ENCODE data around the gene TMEM44.

TMEM44 gene

DNA sequence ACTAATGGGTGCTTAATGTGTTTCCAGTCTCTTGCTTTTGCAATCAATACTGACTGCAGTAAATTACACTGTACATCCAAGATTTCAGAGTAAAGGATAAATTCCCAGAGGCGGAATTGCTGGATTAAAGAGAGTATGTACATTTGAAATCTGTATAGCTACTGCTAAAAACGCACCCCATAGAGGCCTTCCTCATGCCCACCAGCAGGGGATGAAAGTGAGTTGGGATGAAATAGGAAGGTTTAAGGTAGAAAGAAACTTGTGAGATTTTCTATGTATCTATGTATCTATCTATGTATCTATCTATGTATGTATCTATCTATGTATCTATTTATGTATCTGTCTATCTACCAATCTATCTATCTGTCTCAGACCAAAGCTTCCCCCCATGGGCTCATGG is 28.4 kb downstream of the TMEM44 start:
- no peak overlapping the region for H2AFZ ChIP-seq (ENCODE audit: low read depth, low read length, severe bottlenecking)
- H3K4me2 ChIP-seq (ENCODE audit: low read depth, low read length, poor library complexity, severe bottlenecking) = no peak overlapping the region
- H3K4me3 ChIP-seq (ENCODE audit: insufficient read depth, low read length, poor library complexity, severe bottlenecking) = no peak overlapping the region
- no peaks in the 10 kb centered on the region for H3K9me2 ChIP-seq (replicated peaks; ENCODE audit: insufficient read depth, low read length)
- H3K9me3 ChIP-seq (ENCODE audit: insufficient read depth, low read length) = no peaks in the 10 kb centered on the region
- H3K27me3 ChIP-seq (ENCODE audit: low read length) = no peaks in the 10 kb centered on the region
- no peak overlapping the region for H3K9ac ChIP-seq (ENCODE audit: low read length)
- H3K36me3 ChIP-seq (ENCODE audit: low read length) = no peaks in the 10 kb centered on the region
- TF ChIP-seq EZH2phosphoT487 (conservative IDR thresholded peaks at IDR 0.05; ENCODE audit: low read length) = no peak
- TF ChIP-seq, protein P1, sequence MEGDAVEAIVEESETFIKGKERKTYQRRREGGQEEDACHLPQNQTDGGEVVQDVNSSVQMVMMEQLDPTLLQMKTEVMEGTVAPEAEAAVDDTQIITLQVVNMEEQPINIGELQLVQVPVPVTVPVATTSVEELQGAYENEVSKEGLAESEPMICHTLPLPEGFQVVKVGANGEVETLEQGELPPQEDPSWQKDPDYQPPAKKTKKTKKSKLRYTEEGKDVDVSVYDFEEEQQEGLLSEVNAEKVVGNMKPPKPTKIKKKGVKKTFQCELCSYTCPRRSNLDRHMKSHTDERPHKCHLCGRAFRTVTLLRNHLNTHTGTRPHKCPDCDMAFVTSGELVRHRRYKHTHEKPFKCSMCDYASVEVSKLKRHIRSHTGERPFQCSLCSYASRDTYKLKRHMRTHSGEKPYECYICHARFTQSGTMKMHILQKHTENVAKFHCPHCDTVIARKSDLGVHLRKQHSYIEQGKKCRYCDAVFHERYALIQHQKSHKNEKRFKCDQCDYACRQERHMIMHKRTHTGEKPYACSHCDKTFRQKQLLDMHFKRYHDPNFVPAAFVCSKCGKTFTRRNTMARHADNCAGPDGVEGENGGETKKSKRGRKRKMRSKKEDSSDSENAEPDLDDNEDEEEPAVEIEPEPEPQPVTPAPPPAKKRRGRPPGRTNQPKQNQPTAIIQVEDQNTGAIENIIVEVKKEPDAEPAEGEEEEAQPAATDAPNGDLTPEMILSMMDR (IDR thresholded peaks at IDR 0.05; ENCODE audit: insufficient read depth, low read length, poor library complexity, severe bottlenecking) = no peak
- no peaks in the 10 kb centered on the region for H3K79me2 ChIP-seq (ENCODE audit: insufficient read depth, low read length)
- H3K27ac ChIP-seq (ENCODE audit: low read depth, low read length) = no peak overlapping the region
- H3F3A ChIP-seq (ENCODE audit: insufficient read depth) = no peaks in the 10 kb centered on the region
- H4K20me1 ChIP-seq (ENCODE audit: low read depth, low read length) = no peaks in the 10 kb centered on the region

DNA sequence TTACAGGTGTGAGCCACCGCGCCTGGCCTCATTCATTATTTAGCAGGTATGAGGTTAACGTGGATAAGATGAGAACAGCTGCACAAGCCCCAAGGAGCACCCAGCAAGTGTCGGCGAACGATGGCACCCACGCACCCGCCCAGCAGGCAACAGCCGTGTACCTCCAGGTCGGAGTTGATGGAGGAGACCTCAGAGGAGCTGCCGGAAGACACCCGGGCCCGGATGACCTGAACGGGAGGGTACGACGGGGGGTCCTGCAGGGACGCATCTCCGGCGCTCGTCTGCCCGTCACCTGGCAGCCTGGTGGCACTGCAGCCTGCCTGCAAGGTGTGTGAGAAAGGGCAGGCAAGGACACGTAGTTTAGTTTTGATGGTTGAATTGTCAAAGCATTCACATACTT is 29.1 kb downstream of the TMEM44 start:
- Histone ChIP-seq H3K36me3 (ENCODE audit: low read length) (no peaks in the 10 kb centered on the region), H3K27me3 (ENCODE audit: low read length) (no peaks in the 10 kb centered on the region), H3K9me2 (replicated peaks; ENCODE audit: insufficient read depth, low read length) (no peaks in the 10 kb centered on the region), H3F3A (ENCODE audit: insufficient read depth) (no peaks in the 10 kb centered on the region), H4K20me1 (ENCODE audit: low read depth, low read length) (no peaks in the 10 kb centered on the region), H3K4me3 (ENCODE audit: insufficient read depth, low read length, poor library complexity, severe bottlenecking) (no peak overlapping the region), H3K4me2 (ENCODE audit: low read depth, low read length, poor library complexity, severe bottlenecking) (no peak overlapping the region), H3K27ac (ENCODE audit: low read depth, low read length) (no peak overlapping the region), H2AFZ (ENCODE audit: low read depth, low read length, severe bottlenecking) (no peak overlapping the region), H3K9ac (ENCODE audit: low read length) (no peak overlapping the region), H3K9me3 (ENCODE audit: insufficient read depth, low read length) (no peaks in the 10 kb centered on the region), H3K79me2 (ENCODE audit: insufficient read depth, low read length) (no peaks in the 10 kb centered on the region)
- no peak for TF ChIP-seq EZH2phosphoT487 (conservative IDR thresholded peaks at IDR 0.05; ENCODE audit: low read length)
- TF ChIP-seq, protein P1 (IDR thresholded peaks at IDR 0.05; ENCODE audit: insufficient read depth, low read length, poor library complexity, severe bottlenecking) = no peak

DNA sequence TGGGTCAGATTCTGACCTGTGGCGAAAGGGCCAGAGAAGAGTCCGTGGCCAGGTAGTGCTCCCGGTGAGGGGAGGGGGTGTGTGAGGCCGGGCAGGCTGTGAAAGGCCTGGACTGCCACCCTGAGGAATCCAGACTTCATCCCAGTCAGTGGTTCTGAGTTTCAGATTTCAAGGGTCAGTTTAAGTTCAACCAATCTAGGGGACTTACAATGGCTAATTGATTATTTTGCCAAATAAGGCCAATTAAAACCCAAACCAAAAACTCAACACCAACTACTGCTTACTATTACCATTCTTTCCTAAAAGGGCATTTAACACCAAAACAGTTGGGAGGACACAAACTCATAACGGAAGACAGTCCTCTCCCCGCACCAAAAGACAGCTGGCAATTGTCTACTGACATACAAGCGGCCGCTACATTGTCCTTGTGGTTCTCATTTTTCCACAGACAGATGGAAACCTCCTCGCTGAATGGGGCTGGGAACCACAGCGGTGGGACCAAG is 30.5 kb downstream of the TMEM44 start:
- Histone ChIP-seq H3K9ac (ENCODE audit: low read length) (no peak overlapping the region), H2AFZ (ENCODE audit: low read depth, low read length, severe bottlenecking) (no peak overlapping the region), H3K27ac (ENCODE audit: low read depth, low read length) (no peak overlapping the region), H3K36me3 (ENCODE audit: low read length) (no peaks in the 10 kb centered on the region), H3F3A (ENCODE audit: insufficient read depth) (no peaks in the 10 kb centered on the region), H3K9me3 (ENCODE audit: insufficient read depth, low read length) (no peaks in the 10 kb centered on the region), H3K9me2 (replicated peaks; ENCODE audit: insufficient read depth, low read length) (no peaks in the 10 kb centered on the region), H4K20me1 (ENCODE audit: low read depth, low read length) (no peaks in the 10 kb centered on the region), H3K4me3 (ENCODE audit: insufficient read depth, low read length, poor library complexity, severe bottlenecking) (no peak overlapping the region), H3K79me2 (ENCODE audit: insufficient read depth, low read length) (no peaks in the 10 kb centered on the region), H3K27me3 (ENCODE audit: low read length) (no peaks in the 10 kb centered on the region), H3K4me2 (ENCODE audit: low read depth, low read length, poor library complexity, severe bottlenecking) (no peak overlapping the region)
- no peak for TF ChIP-seq EZH2phosphoT487 (conservative IDR thresholded peaks at IDR 0.05; ENCODE audit: low read length)
- TF ChIP-seq, protein P1 (IDR thresholded peaks at IDR 0.05; ENCODE audit: insufficient read depth, low read length, poor library complexity, severe bottlenecking) = no peak
